GM21723 (cell line): ENCODE measurements around the gene GTSE1.

Source experiments
- ATAC-seq: cut with Tn5 transposase; IDR thresholded peaks from one replicate; pipeline ENCODE4 v1.9.1; 2021; ENCODE audit warnings: mild to moderate bottlenecking, moderate library complexity; ENCODE audit not compliant: unreplicated experiment

The GTSE1 gene

DNA sequence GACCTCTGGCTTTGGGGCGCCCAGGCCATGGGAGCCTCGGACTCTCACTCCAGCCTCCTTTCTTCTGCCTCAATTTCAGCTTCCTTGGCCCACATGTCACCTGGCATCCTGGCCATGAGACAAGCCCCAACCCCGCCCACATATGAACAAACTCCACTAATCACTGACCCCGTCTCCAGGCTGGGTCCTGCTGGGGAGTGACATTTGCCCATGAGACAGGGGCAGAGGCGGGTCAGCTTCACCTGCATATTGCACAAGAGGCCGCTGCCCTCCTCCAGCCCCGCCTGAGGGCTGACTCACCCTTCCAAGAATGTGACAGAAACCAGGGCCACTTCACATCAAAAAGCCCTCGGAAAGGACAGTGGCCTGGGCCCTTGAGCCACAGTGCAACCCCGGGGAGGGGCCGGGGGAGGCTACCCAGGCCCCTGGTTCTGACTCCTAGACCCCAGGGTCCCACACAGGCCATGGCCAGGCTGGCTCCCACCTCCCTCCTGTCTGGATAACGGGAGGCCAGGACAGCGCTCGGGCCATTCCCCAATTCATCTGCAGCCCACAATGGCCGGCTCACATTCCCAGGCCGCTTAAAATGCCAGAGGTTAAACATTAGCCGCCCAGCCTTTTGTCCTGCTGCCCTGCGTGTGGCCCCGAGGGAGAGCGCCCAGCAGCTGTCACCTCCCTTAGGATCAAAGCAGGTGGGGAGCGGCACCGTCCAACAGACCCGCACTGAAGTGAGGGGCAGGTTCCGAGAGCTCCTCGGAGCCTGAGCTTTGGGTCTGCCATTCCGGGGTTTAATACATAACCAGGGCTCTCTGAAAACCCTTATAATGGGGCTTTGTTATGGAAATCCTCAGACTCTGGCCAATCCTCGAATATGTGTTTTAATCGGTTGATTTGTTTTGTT, 81.1 kb downstream of the GTSE1 start:
- ATAC-seq = no peak

DNA sequence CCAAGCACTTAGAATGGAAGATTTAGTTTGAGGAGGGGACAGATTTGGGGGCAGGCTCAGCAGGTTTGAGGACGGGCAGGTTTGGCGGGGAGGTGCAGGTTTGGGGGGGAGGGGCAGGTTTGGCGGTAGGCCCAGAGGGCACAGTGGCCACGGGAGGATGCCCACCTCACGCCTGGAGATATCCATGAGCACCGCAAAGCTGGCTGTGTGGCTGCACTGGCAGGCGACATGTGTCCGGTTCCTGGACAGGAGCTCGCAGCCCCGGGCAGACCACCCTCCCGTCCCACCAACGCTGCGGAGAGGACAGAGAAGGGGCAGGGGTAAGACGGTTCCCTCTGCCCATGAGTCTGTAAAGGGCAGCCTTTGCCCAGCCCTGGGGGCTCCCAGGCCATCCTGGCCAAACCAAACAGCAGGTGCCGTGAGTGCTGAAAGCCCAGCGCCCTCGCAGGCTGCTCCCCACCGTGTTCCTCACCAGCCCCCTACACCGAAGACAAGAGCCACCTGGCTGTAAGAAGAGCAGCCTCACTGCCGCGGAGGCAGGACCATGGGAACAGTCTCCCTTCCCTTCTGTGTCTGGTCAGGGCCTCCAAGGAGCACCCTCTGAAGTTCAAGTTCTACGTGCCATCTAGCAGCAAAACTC, 81.9 kb downstream of the GTSE1 start:
- ATAC-seq = no peak

DNA sequence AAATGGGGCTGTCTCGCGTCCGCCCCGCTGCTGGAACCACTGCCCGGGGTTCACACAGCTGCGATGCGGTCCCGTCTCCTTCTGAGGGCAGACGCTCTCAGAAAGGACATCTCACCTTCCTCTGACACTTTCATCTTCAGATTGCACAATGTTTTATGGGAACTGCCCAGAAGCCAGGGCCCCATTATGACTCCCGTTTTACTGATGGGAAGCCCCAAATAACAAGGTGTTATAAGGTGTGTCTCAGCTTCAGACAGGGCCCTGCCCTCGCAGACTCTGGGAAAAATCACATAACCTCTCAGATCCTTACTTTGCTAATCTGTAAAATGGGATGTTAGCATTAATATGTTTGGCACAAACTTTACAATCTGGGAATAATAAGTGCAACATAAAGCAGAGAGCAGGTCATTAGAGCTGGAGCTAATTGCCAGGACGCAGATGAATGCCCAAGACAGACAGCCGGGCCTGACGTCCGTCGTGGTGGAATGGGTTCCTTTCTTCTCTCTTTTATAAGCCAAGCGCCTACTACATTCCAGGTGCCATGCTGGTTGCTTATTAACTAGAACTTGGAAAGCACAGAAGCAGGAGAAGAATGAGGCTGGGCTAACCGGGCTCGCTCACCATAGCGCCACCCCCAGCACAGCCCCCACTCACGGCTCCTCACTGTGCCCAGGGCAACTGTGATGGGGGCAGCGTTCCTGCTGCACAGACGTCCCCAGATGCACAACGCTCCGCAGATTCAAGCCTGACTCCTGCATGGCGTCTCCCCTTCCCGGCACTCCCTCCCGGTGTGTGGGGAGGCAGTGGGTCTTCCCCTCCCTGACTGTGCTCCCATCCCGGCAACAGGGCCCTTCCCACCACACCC, 82.6 kb downstream of the GTSE1 start:
- ATAC-seq = no peak

DNA sequence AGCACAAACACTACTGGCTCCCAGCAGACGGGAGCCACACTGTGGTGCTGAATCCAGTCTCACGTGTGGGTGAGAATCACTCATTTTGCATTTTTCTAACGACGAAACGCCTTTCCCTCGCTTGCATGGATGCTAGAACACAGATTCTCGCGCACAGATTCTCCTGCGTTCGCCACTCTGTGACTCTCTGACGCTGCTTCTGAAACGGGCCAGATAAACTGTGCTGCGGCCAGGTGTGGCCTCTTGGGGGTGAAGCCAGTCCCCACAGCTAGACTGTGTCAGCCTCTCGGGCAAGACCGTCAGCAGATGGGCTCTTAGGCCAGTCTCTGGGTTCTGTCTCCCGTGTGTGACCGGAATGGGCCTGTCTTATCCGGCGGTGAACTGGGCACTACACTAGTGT, 83.4 kb downstream of the GTSE1 start:
- ATAC-seq = no peak
